Mucosa of descending colon (tissue), 3 donors: Measurements from ENCODE around the gene CCDC3. TPM values are rescaled to one million over a fixed set of nuclear protein-coding genes. Genes with fewer than 3 reads are reported as not detected.
"Not testable (repeated sequence)": the region's sequence is repeated elsewhere in the genome, so short reads cannot be mapped to it uniquely, and the experiment has no call there.

Experiments
- ATAC-seq: fragments of 200-7000 bp; cut with Tn5 transposase; one replicate; pipeline ENCODE4 v1.9.1; 2020; ENCODE audit warnings: mild to moderate bottlenecking, moderate library complexity
- DNase-seq, 3 donors: peaks; one replicate each; pipeline ENCODE4 v3.0.0-alpha.2; 2020
- H3K36me3 ChIP-seq: fragments of 200-600 bp; one replicate; pipeline ENCODE4 v1.8.0; 2021; ENCODE audit warnings: low read depth, mild to moderate bottlenecking
- H3K4me1 ChIP-seq: fragments of 200-600 bp; one replicate; pipeline ENCODE4 v1.8.0; 2021; ENCODE audit warnings: low read depth, mild to moderate bottlenecking
- H3K4me3 ChIP-seq: fragments of 200-600 bp; one replicate; pipeline ENCODE4 v1.8.0; 2021; ENCODE audit warnings: mild to moderate bottlenecking
- H3K9me3 ChIP-seq: fragments of 200-600 bp; one replicate; pipeline ENCODE4 v1.8.0; 2021; ENCODE audit warnings: mild to moderate bottlenecking
- CTCF ChIP-seq: fragments of 200-600 bp; IDR thresholded peaks from one replicate; pipeline ENCODE4 v1.8.0; 2022; ENCODE audit warnings: antibody characterized with exemption, mild to moderate bottlenecking
- intact Hi-C, 2 donors: fragments of 100-400 bp; cut with DNase I in 1 of 2; cut with micrococcal nuclease in 1 of 2; formaldehyde crosslinking; loops; one replicate each; pipeline versions ENCODE4 v1.11.0 to v1.11.1; 2022; cut with DNase I, micrococcal nuclease
- total RNA-seq, 3 donors: library from RNA; stranded (reverse); fragmentation: NEBNext Ultra II Directional in 2 of 3; extraction: Animal tissue kit (Norgen Biotek cat#: 25700) in 2 of 3; gene quantifications; one replicate each; pipeline versions ENCODE4 v1.2.1 to v1.2.4, GENCODE V29; 2021 to 2023
- donor health status: DM: no; HTN: no; CAD: no; lungs with moderate emphysema.
- donor health status: DM: no; HTN: no; CAD: no.
- donor health status: DM: no; HTN: yes; CAD: no.

CCDC3 gene
- total RNA-seq, 3 donors from 2014 or later: 0.84 to 3.3 (median 2.3) TPM

GRCh38 chr10:13046851-13047528, 45.5 kb upstream of the CCDC3 start:
- Histone ChIP-seq H3K9me3 (peaks cover 2% of the 10 kb centered on the region), H3K36me3 (no peaks in the 10 kb centered on the region), H3K4me3 (no peak overlapping the region), H3K4me1 (no peaks in the 10 kb centered on the region)
- no peak for TF ChIP-seq CTCF
- intact Hi-C loops: no loop called here
- ATAC-seq: no peak
- DNase-seq: no peak

GRCh38 chr10:13043520-13043919, 42.0 kb upstream of the CCDC3 start:
- peaks cover 2% of the 10 kb centered on the region for H3K9me3 ChIP-seq
- intact Hi-C loops: no loop called here
- H3K36me3 ChIP-seq: no peaks in the 10 kb centered on the region
- TF ChIP-seq CTCF: no peak
- no peaks in the 10 kb centered on the region for H3K4me1 ChIP-seq
- DNase-seq: no peak
- no peak for ATAC-seq
- H3K4me3 ChIP-seq: no peak overlapping the region

- no peak for TF ChIP-seq CTCF
- H3K36me3 ChIP-seq: no peaks in the 10 kb centered on the region
- peaks cover 2% of the 10 kb centered on the region for H3K9me3 ChIP-seq
- intact Hi-C loops: no loop called here
- no peak overlapping the region for H3K4me3 ChIP-seq
- H3K4me1 ChIP-seq: no peaks in the 10 kb centered on the region
- ATAC-seq (no peak), DNase-seq (no peak)
These were observed 38.2 kb upstream of the CCDC3 start for GRCh38 chr10:13039761-13040160.

GRCh38 chr10:13038391-13038790, 36.9 kb upstream of the CCDC3 start:
- Histone ChIP-seq H3K4me1 (no peaks in the 10 kb centered on the region), H3K4me3 (no peak overlapping the region), H3K9me3 (no peaks in the 10 kb centered on the region), H3K36me3 (no peaks in the 10 kb centered on the region)
- no peak for ATAC-seq
- no peak for DNase-seq
- TF ChIP-seq CTCF: no peak
- intact Hi-C loops: no loop called here

GRCh38 chr10:13037832-13038231, 36.3 kb upstream of the CCDC3 start:
- intact Hi-C loops: no loop called here
- Histone ChIP-seq H3K4me1 (no peaks in the 10 kb centered on the region), H3K9me3 (no peaks in the 10 kb centered on the region), H3K4me3 (no peak overlapping the region), H3K36me3 (no peaks in the 10 kb centered on the region)
- DNase-seq: no peak
- no peak for ATAC-seq
- TF ChIP-seq CTCF: no peak

GRCh38 chr10:13036841-13037240, 35.3 kb upstream of the CCDC3 start:
- no peaks in the 10 kb centered on the region for H3K9me3 ChIP-seq
- TF ChIP-seq CTCF: no peak
- DNase-seq: no peak
- H3K4me3 ChIP-seq: no peak overlapping the region
- no peaks in the 10 kb centered on the region for H3K4me1 ChIP-seq
- ATAC-seq: no peak
- H3K36me3 ChIP-seq: no peaks in the 10 kb centered on the region
- intact Hi-C loops: no loop called here

GRCh38 chr10:13035731-13036130, 34.2 kb upstream of the CCDC3 start:
- ATAC-seq, H3K4me3 ChIP-seq, DNase-seq, H3K9me3 ChIP-seq, H3K36me3 ChIP-seq, intact Hi-C loops, H3K4me1 ChIP-seq: not testable (repeated sequence)
